ENCODE measurements around the gene LMBR1. TPM values are rescaled to one million over a fixed set of nuclear protein-coding genes. Genes with fewer than 3 reads are reported as not detected.

The LMBR1 gene
- total and polyA plus RNA-seq, 3 donors from 2014 or later = 73.3 to 219 (median 218) TPM

- no peaks in the 10 kb centered on the region for H3K36me3 ChIP-seq (ENCODE audit: low read depth, missing control alignments)
- H3K27me3 ChIP-seq = no peaks in the 10 kb centered on the region
- WGBS, 2 donors = 66 to 76% methylated on average over 1 of the region's 1 CpG
- H3K27ac ChIP-seq = no peak overlapping the region
- TF ChIP-seq POLR2A (IDR thresholded peaks at IDR 0.05) = no peak
- TF ChIP-seq, protein P1, sequence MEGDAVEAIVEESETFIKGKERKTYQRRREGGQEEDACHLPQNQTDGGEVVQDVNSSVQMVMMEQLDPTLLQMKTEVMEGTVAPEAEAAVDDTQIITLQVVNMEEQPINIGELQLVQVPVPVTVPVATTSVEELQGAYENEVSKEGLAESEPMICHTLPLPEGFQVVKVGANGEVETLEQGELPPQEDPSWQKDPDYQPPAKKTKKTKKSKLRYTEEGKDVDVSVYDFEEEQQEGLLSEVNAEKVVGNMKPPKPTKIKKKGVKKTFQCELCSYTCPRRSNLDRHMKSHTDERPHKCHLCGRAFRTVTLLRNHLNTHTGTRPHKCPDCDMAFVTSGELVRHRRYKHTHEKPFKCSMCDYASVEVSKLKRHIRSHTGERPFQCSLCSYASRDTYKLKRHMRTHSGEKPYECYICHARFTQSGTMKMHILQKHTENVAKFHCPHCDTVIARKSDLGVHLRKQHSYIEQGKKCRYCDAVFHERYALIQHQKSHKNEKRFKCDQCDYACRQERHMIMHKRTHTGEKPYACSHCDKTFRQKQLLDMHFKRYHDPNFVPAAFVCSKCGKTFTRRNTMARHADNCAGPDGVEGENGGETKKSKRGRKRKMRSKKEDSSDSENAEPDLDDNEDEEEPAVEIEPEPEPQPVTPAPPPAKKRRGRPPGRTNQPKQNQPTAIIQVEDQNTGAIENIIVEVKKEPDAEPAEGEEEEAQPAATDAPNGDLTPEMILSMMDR (IDR thresholded peaks at IDR 0.05) = no peak
- no peaks in the 10 kb centered on the region for H3K9me3 ChIP-seq
- no peak for DNase-seq
- H3K4me1 ChIP-seq = no peaks in the 10 kb centered on the region
- H3K4me3 ChIP-seq = no peak overlapping the region
- intact Hi-C loops (cut with DNase I; ENCODE audit: low total_unique reads) = no loop called here
These were observed 200.1 kb downstream of the LMBR1 start for GRCh38 chr7:156692849-156693248.

- no peaks in the 10 kb centered on the region for H3K9me3 ChIP-seq
- no peaks in the 10 kb centered on the region for H3K4me1 ChIP-seq
- TF ChIP-seq, protein P1 (IDR thresholded peaks at IDR 0.05) = no peak
- no peak for TF ChIP-seq POLR2A (IDR thresholded peaks at IDR 0.05)
- no peaks in the 10 kb centered on the region for H3K36me3 ChIP-seq (ENCODE audit: low read depth, missing control alignments)
- no peaks in the 10 kb centered on the region for H3K27me3 ChIP-seq
- H3K27ac ChIP-seq = no peak overlapping the region
- WGBS, 2 donors = 69 to 91% methylated on average over 5 of the region's 5 CpGs
- DNase-seq = no peak
- intact Hi-C loops (cut with DNase I; ENCODE audit: low total_unique reads) = no loop called here
- no peak overlapping the region for H3K4me3 ChIP-seq
These were observed 201.2 kb downstream of the LMBR1 start for GRCh38 chr7:156691764-156692163.

- H3K27ac ChIP-seq = no peak overlapping the region
- WGBS, 2 donors = 78 to 93% methylated on average over 4 of the region's 4 CpGs
- H3K9me3 ChIP-seq = no peaks in the 10 kb centered on the region
- intact Hi-C loops (cut with DNase I; ENCODE audit: low total_unique reads) = no loop called here
- no peaks in the 10 kb centered on the region for H3K36me3 ChIP-seq (ENCODE audit: low read depth, missing control alignments)
- DNase-seq = no peak
- H3K4me1 ChIP-seq = no peaks in the 10 kb centered on the region
- TF ChIP-seq, protein P1 (IDR thresholded peaks at IDR 0.05) = no peak
- no peak for TF ChIP-seq POLR2A (IDR thresholded peaks at IDR 0.05)
- H3K4me3 ChIP-seq = no peak overlapping the region
- H3K27me3 ChIP-seq = no peaks in the 10 kb centered on the region
These were observed 208.3 kb downstream of the LMBR1 start for GRCh38 chr7:156684661-156685060.

- H3K36me3 ChIP-seq (ENCODE audit: low read depth, missing control alignments) = no peaks in the 10 kb centered on the region
These were observed 208.7 kb downstream of the LMBR1 start for GRCh38 chr7:156684251-156684650.

DNA sequence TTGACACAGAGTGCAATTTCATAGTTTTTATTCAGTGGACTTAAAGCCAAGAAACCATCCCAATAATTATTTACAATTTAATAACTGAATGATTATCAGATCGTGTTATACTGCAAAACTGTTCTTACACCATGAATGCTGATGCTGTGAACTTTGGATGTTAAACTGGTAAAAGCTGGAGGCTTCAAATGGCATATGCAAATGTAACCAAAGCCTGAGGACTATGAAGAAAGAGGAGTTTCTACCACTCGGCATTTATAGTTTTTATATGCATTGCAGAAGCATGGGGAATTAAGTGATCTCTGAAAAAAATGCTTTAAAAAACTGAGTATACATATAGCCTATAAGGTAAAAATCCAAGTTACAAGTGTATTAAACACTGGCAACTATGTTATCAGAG is 210.1 kb downstream of the LMBR1 start:
- Histone ChIP-seq H3K4me3 (no peak overlapping the region), H3K9me3 (no peaks in the 10 kb centered on the region), H3K4me1 (no peaks in the 10 kb centered on the region), H3K27me3 (no peaks in the 10 kb centered on the region), H3K27ac (no peak overlapping the region), H3K36me3 (ENCODE audit: low read depth, missing control alignments) (no peaks in the 10 kb centered on the region)
- DNase-seq = no peak
- 92 to 94% methylated on average over 2 of the region's 2 CpGs for WGBS, 2 donors
- TF ChIP-seq, protein P1 (IDR thresholded peaks at IDR 0.05) = no peak
- TF ChIP-seq POLR2A (IDR thresholded peaks at IDR 0.05) = no peak
- intact Hi-C loops (cut with DNase I; ENCODE audit: low total_unique reads) = no loop called here

More at GRCh38 chr7:156684251-156684650, 208.7 kb downstream of the LMBR1 start:
- TF ChIP-seq, protein P1 (IDR thresholded peaks at IDR 0.05) = no peak
- TF ChIP-seq POLR2A (IDR thresholded peaks at IDR 0.05) = no peak
- Histone ChIP-seq H3K4me1 (no peaks in the 10 kb centered on the region), H3K27me3 (no peaks in the 10 kb centered on the region), H3K4me3 (no peak overlapping the region), H3K9me3 (no peaks in the 10 kb centered on the region), H3K27ac (no peak overlapping the region)
- intact Hi-C loops (cut with DNase I; ENCODE audit: low total_unique reads) = no loop called here
- DNase-seq = no peak
- WGBS, 2 donors = 96% methylated on average over 10 of the region's 10 CpGs

Measured in testis (tissue), 3 donors.